Tongue (tissue), 2 donors: ENCODE measurements around the gene PPM1N. TPM values are rescaled to one million over a fixed set of nuclear protein-coding genes. Genes with fewer than 3 reads are reported as not detected.
A peak's percentile ranks its signal among the peaks of the same experiment; 100 is the strongest.

Experiments
- DNase-seq: peaks from one replicate; pipeline ENCODE4 v3.0.0-alpha.2; 2015
- total RNA-seq: library from RNA; depleted of rRNA; stranded (reverse); fragments of >200 nt; gene quantifications from one replicate; pipeline ENCODE4 v1.2.3, GENCODE V29; 2014

Gene PPM1N
- total RNA-seq: 1.4 TPM

- no peak for DNase-seq
These were observed at the start of gene PPM1N for GRCh38 chr19:45498411-45499195. Gene PPM1N (plus strand): TSS chr19:45498443. CDS start chr19:45498473, 30 bp downstream.

GRCh38 chr19:45448887-45449299 is 49.4 kb upstream of the PPM1N start:
- no peak for DNase-seq

GRCh38 chr19:45450012-45450333 is 48.3 kb upstream of the PPM1N start:
- DNase-seq: no peak

DNA sequence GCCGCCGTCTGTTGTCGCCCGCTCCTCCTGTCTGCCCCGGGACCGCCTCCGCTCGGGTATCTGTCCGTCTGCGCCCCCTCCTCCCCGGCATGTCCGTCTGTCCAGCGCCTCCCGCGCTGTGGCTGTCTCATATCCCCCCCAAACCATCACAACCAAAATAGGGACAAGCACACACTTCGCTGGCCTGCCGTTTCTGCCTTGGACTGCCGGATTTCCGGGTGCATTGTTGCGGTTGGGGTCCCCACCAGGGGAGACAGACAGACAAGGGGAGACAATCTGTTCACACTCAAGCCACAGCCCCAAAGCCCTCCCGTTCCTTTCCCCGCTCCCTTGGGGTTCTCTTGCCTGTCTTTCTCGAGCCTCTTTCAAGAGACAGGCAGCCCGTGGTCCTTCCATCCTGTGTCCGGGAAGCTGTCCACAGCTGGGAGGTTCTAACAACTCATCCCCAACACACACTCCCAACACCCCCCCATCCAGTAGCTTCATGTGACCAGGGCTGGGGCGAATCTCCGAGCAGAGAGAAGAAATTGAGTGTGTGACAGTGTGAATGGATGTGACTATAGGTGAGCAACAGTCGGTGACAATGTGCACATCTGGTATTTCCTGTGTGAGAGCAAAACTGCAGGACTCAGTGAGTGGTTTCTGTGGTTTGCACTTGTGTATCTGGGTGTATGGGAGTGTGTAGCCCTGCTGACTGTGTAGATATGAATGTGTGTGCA is 47.0 kb upstream of the PPM1N start:
- DNase-seq: peak; percentile 73

GRCh38 chr19:45451850-45452387 is 46.3 kb upstream of the PPM1N start:
- DNase-seq: no peak

DNA sequence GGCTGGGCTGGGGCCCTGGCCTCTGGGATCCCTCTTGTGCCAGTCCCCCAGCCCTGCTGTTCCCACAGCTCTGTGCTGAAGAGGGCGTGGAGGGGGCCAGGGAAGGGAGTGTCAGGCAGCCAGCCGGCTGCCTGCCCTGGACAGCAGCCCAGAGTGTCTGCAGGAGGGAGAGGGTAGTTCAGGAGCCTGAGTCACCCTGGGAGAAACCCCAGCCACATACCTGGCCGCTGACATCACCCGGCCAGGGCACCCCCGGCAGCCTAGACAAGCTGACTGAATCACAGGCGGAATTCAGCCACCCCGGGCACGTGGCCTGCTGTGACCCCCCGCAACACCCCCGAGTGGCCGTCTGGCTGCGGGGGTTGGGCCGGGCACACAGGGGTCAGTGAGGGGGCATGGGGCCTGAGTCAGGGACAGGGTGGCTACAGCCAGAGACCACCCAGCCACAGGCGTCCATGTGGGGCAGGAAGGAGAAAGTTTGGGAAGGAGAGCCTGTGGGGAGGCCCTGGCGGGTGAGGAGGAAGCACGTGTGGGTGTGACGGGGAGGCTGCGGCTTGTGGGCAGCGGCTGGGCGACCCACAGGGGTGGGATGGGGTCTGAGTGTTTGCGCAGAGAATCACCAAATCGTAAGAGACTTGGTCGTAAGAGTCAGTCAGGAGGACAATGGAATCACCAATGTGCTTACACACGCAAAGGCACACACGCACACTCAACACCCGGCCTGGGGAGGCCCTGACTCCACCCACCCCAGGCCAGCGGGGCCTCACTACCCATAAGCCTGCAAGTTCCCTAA is 42.3 kb upstream of the PPM1N start:
- DNase-seq: peak; percentile 96

DNA sequence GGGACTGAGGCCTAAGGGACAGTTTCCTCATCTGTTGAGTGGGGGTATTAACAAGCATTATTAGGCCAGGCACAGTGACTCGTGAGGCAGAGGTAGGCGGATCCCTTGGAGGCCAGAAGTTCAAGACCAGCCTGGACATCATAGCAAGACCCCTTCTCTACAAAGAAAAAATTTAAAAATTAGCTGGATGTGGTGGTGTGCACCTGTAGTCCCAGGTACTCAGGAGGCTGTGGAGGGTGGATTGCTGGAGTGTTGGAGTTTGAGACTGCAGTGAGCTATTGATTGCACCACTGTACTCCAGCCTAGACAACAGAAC is 41.8 kb upstream of the PPM1N start:
- DNase-seq: no peak

- DNase-seq: no peak
These were observed 40.5 kb upstream of the PPM1N start for GRCh38 chr19:45457776-45458175.

- DNase-seq: no peak
These were observed 37.4 kb upstream of the PPM1N start for GRCh38 chr19:45460807-45461347.

GRCh38 chr19:45462174-45462573 is 36.1 kb upstream of the PPM1N start:
- no peak for DNase-seq

DNA sequence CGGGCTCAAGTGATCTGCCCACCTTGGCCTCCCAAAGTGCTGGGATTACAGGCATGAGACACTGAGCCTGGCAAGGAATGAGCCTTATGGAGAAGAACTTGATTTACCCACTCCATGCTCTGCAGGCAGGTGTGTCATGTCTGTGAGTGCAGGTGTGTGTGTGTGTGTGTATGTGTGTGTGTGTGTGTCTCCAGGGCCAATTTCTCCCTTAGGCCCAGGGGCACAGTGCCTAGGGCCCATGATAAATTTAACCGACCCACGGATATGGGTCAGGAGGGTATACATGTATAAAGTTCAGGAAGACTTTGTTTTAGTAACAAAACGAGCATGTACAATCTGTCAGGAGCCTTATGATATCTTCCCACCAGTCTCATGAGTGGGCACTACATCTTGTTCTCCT is 35.0 kb upstream of the PPM1N start:
- no peak for DNase-seq

DNA sequence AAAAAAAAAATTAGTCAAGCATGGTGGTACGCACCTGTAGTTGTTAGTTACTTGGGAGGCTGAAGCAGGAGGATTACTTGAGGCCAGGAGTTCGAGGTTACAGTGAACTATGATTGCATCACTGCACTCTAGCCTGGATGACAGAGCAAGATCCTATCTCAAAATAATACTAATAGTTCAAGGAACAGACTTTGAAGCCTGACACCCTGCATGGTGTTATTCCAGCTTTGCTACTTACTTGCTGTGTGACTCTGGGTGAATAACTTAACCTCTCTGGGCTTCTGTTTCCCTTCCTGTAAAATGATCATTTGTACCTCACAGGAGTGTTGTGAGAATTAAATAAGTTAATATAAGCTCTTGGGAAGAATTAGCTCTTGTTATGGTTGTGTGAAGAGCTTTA is 34.0 kb upstream of the PPM1N start:
- no peak for DNase-seq

GRCh38 chr19:45464852-45465441 is 33.3 kb upstream of the PPM1N start:
- no peak for DNase-seq

DNA sequence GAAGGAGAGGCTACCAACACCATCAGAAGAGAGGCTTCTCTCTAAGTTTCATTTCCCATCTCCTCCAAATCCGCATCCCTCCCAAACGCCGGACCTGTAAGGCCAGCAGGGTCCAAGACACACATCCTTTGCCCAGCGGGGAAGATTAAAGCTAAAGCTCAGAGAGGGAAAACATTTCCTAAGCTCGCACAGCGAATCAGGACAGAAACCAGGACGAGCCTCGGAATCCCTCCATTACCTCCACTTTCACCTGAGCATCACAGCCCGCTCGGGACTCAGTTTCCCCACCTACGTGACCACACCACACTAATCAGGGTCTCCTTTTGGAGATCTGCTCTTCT is 31.2 kb upstream of the PPM1N start:
- DNase-seq: no peak

GRCh38 chr19:45467456-45468158 is 30.6 kb upstream of the PPM1N start, which contains the start of gene FOSB:
Gene FOSB (plus strand): TSS chr19:45467996. CDS start chr19:45468587, 591 bp downstream.
- peak; percentile 98 for DNase-seq

DNA sequence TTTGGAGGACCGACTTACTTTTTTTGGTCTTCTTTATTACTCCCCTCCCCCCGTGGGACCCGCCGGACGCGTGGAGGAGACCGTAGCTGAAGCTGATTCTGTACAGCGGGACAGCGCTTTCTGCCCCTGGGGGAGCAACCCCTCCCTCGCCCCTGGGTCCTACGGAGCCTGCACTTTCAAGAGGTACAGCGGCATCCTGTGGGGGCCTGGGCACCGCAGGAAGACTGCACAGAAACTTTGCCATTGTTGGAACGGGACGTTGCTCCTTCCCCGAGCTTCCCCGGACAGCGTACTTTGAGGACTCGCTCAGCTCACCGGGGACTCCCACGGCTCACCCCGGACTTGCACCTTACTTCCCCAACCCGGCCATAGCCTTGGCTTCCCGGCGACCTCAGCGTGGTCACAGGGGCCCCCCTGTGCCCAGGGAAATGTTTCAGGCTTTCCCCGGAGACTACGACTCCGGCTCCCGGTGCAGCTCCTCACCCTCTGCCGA is 30.0 kb upstream of the PPM1N start:
- no peak for DNase-seq

GRCh38 chr19:45468803-45469131 is 29.5 kb upstream of the PPM1N start:
- no peak for DNase-seq

DNA sequence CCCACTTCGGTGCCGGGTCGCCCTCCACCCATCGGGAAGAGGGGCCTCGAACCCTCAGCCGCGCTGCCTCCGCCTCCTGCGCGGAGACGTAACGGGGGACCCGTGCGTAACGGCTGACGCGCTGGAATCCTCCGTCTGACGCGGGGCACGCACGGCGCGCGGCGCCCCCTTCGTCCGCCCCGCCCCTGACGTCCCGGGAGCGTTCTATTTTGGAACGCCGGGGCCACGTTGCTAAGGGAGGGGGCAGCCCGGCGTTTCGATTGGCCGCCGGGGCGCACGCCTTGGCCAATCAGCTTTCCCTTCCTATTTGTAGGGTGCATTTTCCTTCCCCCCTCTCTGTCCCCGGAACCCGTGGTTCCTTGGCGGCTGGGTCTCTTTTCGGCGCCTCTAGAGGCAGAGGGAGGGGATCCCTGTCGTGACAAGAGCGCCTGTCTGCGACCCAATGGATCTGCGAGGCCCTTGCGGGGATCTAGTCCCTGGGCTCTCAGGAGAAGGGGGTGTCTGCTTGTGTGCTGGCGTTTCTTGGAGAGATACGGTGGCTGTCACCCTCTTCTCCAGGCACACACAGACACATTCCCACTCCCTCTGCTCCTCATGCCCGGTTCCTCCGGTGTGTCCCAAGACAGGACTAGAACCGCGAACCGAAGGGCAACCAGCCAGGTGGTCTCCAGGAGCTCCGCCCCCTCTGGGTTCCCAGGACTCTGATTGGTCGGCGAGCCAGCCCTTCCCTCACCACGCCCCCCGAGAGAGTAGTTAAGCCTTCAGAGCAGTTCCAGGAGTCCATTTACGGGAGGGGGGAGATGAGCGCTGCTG is 28.9 kb upstream of the PPM1N start:
- DNase-seq: peak; percentile 97

GRCh38 chr19:45469945-45470761 is 28.1 kb upstream of the PPM1N start:
- DNase-seq: no peak

DNA sequence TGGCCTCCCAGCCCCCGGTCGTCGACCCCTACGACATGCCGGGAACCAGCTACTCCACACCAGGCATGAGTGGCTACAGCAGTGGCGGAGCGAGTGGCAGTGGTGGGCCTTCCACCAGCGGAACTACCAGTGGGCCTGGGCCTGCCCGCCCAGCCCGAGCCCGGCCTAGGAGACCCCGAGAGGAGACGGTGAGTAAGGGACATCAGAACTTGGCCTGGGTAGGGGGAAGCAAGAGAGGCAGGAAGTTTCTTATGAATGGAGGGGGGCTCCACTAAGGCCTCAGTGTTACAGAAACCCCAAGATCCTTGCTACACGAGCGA is 27.5 kb upstream of the PPM1N start:
- DNase-seq: no peak
